Uterus (tissue), 2 donors: ENCODE data around the gene HNRNPA1L2.

ENCODE experiments used
- POLR2A ChIP-seq, 2 donors: fragments of 450-650 bp; IDR thresholded peaks; one replicate each; pipeline ENCODE4 v1.6.1; 2016; ENCODE audit warnings: antibody characterized with exemption in 2 of 2, mild to moderate bottlenecking in 1 of 2, moderate library complexity in 1 of 2
- TF ChIP-seq, protein P1 (sequence below), 4 experiments: fragments of 200-600 bp in 2 of 4; fragments of 450-650 bp in 2 of 4; sonication (generic) in 2 of 4; IDR thresholded peaks; one replicate each; pipeline ENCODE4 v1.5.1; 2016 to 2019; ENCODE audit warnings: antibody characterized with exemption in 4 of 4, mild to moderate bottlenecking in 2 of 4, moderate library complexity in 1 of 4

DNA sequence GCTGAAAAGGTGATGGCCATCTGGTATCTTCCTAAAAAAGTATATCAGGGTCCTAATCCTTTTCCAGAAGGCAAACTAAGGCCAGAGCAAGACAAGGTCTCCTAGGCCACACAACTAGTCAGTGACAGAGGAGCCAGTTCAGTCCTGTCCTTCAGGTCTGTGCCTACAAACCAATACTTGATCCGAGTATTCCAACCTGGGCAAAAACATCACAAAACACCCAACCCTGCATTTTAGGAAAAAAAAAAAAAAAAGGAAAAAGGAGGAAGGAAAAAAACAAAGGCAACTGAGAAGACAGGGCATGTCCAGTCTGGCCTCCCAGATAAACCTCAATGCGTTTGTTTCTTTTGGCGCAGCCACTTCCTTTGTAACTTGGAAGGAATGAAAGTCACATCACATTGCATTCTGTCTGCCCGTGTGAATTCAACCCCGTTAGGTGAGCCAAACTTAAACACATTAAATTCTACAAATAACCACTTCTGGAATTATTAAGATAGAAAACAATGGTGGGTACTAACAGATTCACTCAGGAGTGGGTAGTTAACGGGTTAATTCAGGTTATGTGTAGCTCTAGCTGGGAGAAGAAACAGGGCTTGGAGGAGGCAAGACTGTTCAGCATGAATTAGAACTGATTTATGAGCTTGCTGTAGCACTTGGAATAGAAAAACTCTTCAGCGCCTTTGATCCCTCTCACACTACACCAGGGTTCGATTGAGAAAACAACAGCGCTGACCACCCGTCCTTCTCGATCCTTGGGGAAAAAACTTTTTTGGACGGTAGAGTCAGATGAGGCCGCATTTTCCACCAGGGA lies 43.0 kb upstream of the HNRNPA1L2 start:
- TF ChIP-seq, protein P1, sequence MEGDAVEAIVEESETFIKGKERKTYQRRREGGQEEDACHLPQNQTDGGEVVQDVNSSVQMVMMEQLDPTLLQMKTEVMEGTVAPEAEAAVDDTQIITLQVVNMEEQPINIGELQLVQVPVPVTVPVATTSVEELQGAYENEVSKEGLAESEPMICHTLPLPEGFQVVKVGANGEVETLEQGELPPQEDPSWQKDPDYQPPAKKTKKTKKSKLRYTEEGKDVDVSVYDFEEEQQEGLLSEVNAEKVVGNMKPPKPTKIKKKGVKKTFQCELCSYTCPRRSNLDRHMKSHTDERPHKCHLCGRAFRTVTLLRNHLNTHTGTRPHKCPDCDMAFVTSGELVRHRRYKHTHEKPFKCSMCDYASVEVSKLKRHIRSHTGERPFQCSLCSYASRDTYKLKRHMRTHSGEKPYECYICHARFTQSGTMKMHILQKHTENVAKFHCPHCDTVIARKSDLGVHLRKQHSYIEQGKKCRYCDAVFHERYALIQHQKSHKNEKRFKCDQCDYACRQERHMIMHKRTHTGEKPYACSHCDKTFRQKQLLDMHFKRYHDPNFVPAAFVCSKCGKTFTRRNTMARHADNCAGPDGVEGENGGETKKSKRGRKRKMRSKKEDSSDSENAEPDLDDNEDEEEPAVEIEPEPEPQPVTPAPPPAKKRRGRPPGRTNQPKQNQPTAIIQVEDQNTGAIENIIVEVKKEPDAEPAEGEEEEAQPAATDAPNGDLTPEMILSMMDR (IDR thresholded peaks at IDR 0.05): no peak
- TF ChIP-seq POLR2A (IDR thresholded peaks at IDR 0.05): no peak
